Endothelial cell of umbilical vein (primary cell): Measurements from ENCODE around the gene APOBEC3C. TPM values are rescaled to one million over a fixed set of nuclear protein-coding genes. Genes with fewer than 3 reads are reported as not detected.

Experiments used
- BruUV-seq: library from RNA; stranded (reverse); fragments of 400-500 nt; replicated peaks from 2 replicates; lab custom pipeline; 2021; lab: Mats Ljungman, UMichigan
- CTCF ChIA-PET: fragments of 300-600, 350-600 bp; sonication (Branson Sonifier 250); formaldehyde crosslinking; loops from one replicate; lab custom pipeline; 2021; ENCODE audit warnings: antibody characterized with exemption, inconsistent platforms; lab: Charles Lee
- POLR2A ChIA-PET: fragments of 300-600, 350-600 bp; sonication (Branson Sonifier 250); formaldehyde crosslinking; loops from one replicate; lab custom pipeline; 2021; ENCODE audit warnings: antibody characterized with exemption, inconsistent platforms; lab: Charles Lee
- DNase-seq: peaks from one replicate; pipeline ENCODE4 v3.0.0-alpha.2; 2011; ENCODE audit warnings: low read depth, low spot score
- FAIRE-seq: peaks from 2 replicates; lab custom pipeline; 2011; peaks lifted over from hg19 to GRCh38; lab: Jason Lieb, UNC
- H2AFZ ChIP-seq: 2 replicates; pipeline ENCODE4 v1.6.0; 2012; ENCODE audit warnings: low read depth, low read length, control low read depth, inconsistent platforms
- H3K27ac ChIP-seq: 2 replicates; pipeline ENCODE4 v1.5.1; 2011; ENCODE audit warnings: low read depth, mild to moderate bottlenecking, control low read depth, low read length, moderate library complexity; ENCODE audit not compliant: insufficient read depth
- H3K27me3 ChIP-seq, 2 experiments: 2 replicates each; pipeline versions ENCODE4 v1.6.0 to v1.6.1; 2011; ENCODE audit warnings: low read length in 2 of 2, mixed read lengths in 1 of 2; ENCODE audit not compliant: control insufficient read depth in 2 of 2, insufficient read depth in 2 of 2
- H3K36me3 ChIP-seq, 2 experiments: 2 replicates in 1 of 2; 3 replicates in 1 of 2; pipeline ENCODE4 v1.5.1; 2011; ENCODE audit warnings: low read length in 2 of 2, mild to moderate bottlenecking in 1 of 2, moderate library complexity in 1 of 2; ENCODE audit not compliant: control insufficient read depth in 2 of 2, insufficient read depth in 2 of 2; ENCODE audit errors: extremely low read depth in 1 of 2
- H3K4me1 ChIP-seq: 3 replicates; pipeline ENCODE4 v1.5.1; 2011; ENCODE audit warnings: mild to moderate bottlenecking, low read length; ENCODE audit not compliant: control insufficient read depth, insufficient read depth; ENCODE audit errors: extremely low read depth
- H3K4me2 ChIP-seq: 2 replicates; pipeline ENCODE4 v1.6.1; 2011; ENCODE audit warnings: low read length, control low read depth, mixed read lengths; ENCODE audit not compliant: insufficient read depth
- H3K4me3 ChIP-seq, 3 experiments: fragments of 200-600 bp in 1 of 3; sonication (generic), shearing (Covaris generic) in 1 of 3; replicated peaks in 1 of 3; 2 replicates each; pipeline ENCODE4 v1.5.1; 2011 to 2016; ENCODE audit warnings: control low read depth in 3 of 3, low read length in 3 of 3, mild to moderate bottlenecking in 2 of 3, inconsistent platforms in 1 of 3, low read depth in 1 of 3, moderate library complexity in 1 of 3; ENCODE audit not compliant: insufficient read depth in 1 of 3
- H3K79me2 ChIP-seq: 2 replicates; pipeline ENCODE4 v1.6.0; 2012; ENCODE audit warnings: low read length, inconsistent platforms; ENCODE audit not compliant: control insufficient read depth, insufficient read depth
- H3K9ac ChIP-seq: replicated peaks from 2 replicates; pipeline ENCODE3; 2011; ENCODE audit warnings: low read length, control low read depth; ENCODE audit not compliant: insufficient read depth; ENCODE audit errors: extremely low read depth
- H3K9me1 ChIP-seq: replicated peaks from 3 replicates; pipeline ENCODE4 v1.6.0; 2011; ENCODE audit warnings: mild to moderate bottlenecking, low read length; ENCODE audit not compliant: control insufficient read depth, insufficient read depth; ENCODE audit errors: extremely low read depth
- H3K9me3 ChIP-seq: replicated peaks from 2 replicates; pipeline ENCODE4 v1.5.1; 2012; ENCODE audit warnings: low read length, inconsistent platforms; ENCODE audit not compliant: control insufficient read depth, insufficient read depth
- H4K20me1 ChIP-seq: replicated peaks from 2 replicates; pipeline ENCODE3; 2011; ENCODE audit warnings: mild to moderate bottlenecking, low read length; ENCODE audit not compliant: control insufficient read depth, insufficient read depth; ENCODE audit errors: extremely low read depth
- CTCF ChIP-seq, 2 donors: IDR thresholded peaks; 1 replicate in 1 of 2; 2 replicates in 1 of 2; pipeline ENCODE4 v1.5.1; 2011; ENCODE audit warnings: low read length in 2 of 2, mild to moderate bottlenecking in 2 of 2, moderate library complexity in 2 of 2, control low read depth in 1 of 2, inconsistent platforms in 1 of 2, low read depth in 1 of 2; ENCODE audit not compliant: insufficient read depth in 1 of 2; ENCODE audit errors: extremely low read depth in 1 of 2
- EZH2 ChIP-seq: IDR thresholded peaks from 2 replicates; pipeline ENCODE4 v1.6.1; 2012; ENCODE audit warnings: borderline replicate concordance, low read depth, mild to moderate bottlenecking, moderate library complexity, low read length, inconsistent platforms; ENCODE audit not compliant: severe bottlenecking
- FOS ChIP-seq: IDR thresholded peaks from 2 replicates; pipeline ENCODE4 v1.6.1; 2011; ENCODE audit warnings: mild to moderate bottlenecking, low read length, moderate library complexity, borderline replicate concordance; ENCODE audit not compliant: insufficient read depth
- GATA2 ChIP-seq: IDR thresholded peaks from 2 replicates; pipeline ENCODE4 v1.7.0; 2011; ENCODE audit warnings: low read depth, mild to moderate bottlenecking, moderate library complexity, mixed read lengths, low read length; ENCODE audit not compliant: insufficient read length, insufficient read depth
- JUN ChIP-seq: IDR thresholded peaks from 2 replicates; pipeline ENCODE4 v1.6.1; 2011; ENCODE audit warnings: borderline replicate concordance, low read depth; ENCODE audit not compliant: insufficient read length, insufficient read depth
- MAX ChIP-seq: IDR thresholded peaks from 2 replicates; pipeline ENCODE4 v1.6.1; 2011; ENCODE audit not compliant: insufficient read depth, insufficient read length
- MYC ChIP-seq: IDR thresholded peaks from one replicate; pipeline ENCODE4 v1.6.1; 2011; ENCODE audit warnings: mild to moderate bottlenecking, low read depth, low read length
- POLR2A ChIP-seq: IDR thresholded peaks from 2 replicates; pipeline ENCODE4 v1.6.1; 2012; ENCODE audit warnings: low read depth, mild to moderate bottlenecking, control low read depth, low read length
- POLR2AphosphoS5 ChIP-seq: IDR thresholded peaks from 2 replicates; pipeline ENCODE4 v1.6.1; 2012; ENCODE audit warnings: low read depth, mild to moderate bottlenecking, control low read depth, low read length, moderate library complexity; ENCODE audit not compliant: insufficient read depth
- dilution Hi-C: fragments of 300-500 bp; cut with MboI; formaldehyde crosslinking; loops from one replicate; pipeline ENCODE4 v1.15.0; 2019; ENCODE audit warnings: low sequenced_read_pairs; ENCODE audit not compliant: extremely low pct_ligation_motif_present
- intact Hi-C: fragments of 100-400 bp; cut with micrococcal nuclease; formaldehyde crosslinking; loops from one replicate; pipeline ENCODE4 v1.10.0; 2022
- polyA plus RNA-seq, 4 experiments: library from polyadenylated mRNA; depleted of rRNA in 3 of 4; stranded (reverse) in 3 of 4; unstranded in 1 of 4; fragments of >200 nt; gene quantifications; 2 replicates each; pipeline versions ENCODE4 v1.2.1 to v1.2.3, GENCODE V29; 2011 to 2012; ENCODE audit warnings: missing spikeins in 1 of 4
- total RNA-seq: library from RNA; stranded (reverse); gene quantifications from 2 replicates; pipeline ENCODE4 v1.2.3, GENCODE V29; 2021

Gene APOBEC3C
- total and polyA plus RNA-seq, 2 donors (not counting 3 experiments of a cell fraction or from before 2014, with no cell fraction given): 7.6 to 10.6 TPM

GRCh38 chr22:39024519-39025308, 10.7 kb downstream of the APOBEC3C start:
- TF ChIP-seq MAX (no peak), CTCF (IDR thresholded peaks at IDR 0.05; ENCODE audit: extremely low read depth in 1 of 2, insufficient read depth in 1 of 2, low read depth in 1 of 2, low read length in 2 of 2) (no peak), GATA2 (no peak), POLR2AphosphoS5 (no peak), MYC (no peak), EZH2 (no peak), POLR2A (no peak), JUN (no peak), FOS (no peak)
- Histone ChIP-seq H3K27ac (no peak overlapping the region), H3K4me3 (no peak overlapping the region), H3K79me2 (no peaks in the 10 kb centered on the region), H3K9ac (no peak overlapping the region), H2AFZ (no peak overlapping the region), H4K20me1 (no peaks in the 10 kb centered on the region), H3K9me1 (no peaks in the 10 kb centered on the region), H3K9me3 (no peaks in the 10 kb centered on the region), H3K4me1 (no peaks in the 10 kb centered on the region), H3K36me3 (peaks cover 0 to 3% of the 10 kb centered on the region in 2 experiments), H3K4me2 (no peak overlapping the region), H3K27me3 (no peaks in the 10 kb centered on the region)
- dilution Hi-C loops: no loop called here
- no peak for FAIRE-seq
- no peak for DNase-seq
- BruUV-seq: no TSS peak
- POLR2A ChIA-PET: no interaction called here
- intact Hi-C loops: no loop called here
- CTCF ChIA-PET: no interaction called here
